Panc1 (cell line): ENCODE results near the gene POSTN. TPM values are rescaled to one million over a fixed set of nuclear protein-coding genes. Genes with fewer than 3 reads are reported as not detected.

Experiments used
- ATAC-seq: fragments of 200-7000 bp; cut with Tn5 transposase; 2 replicates; pipeline ENCODE4 v1.9.1; 2020; ENCODE audit warnings: mild to moderate bottlenecking, moderate library complexity
- BruUV-seq: library from RNA; stranded (reverse); fragments of 400-500 nt; replicated peaks from 2 replicates; lab custom pipeline; 2021; lab: Mats Ljungman, UMichigan
- CTCF ChIA-PET: fragments of 300-600 bp; sonication (Branson Sonifier 250); formaldehyde crosslinking; loops from one replicate; lab custom pipeline; 2022; ENCODE audit warnings: antibody characterized with exemption; lab: Charles Lee
- POLR2A ChIA-PET: fragments of 300-600 bp; sonication (Branson Sonifier 250); formaldehyde crosslinking; loops from one replicate; lab custom pipeline; 2022; ENCODE audit warnings: antibody characterized with exemption; lab: Charles Lee
- DNase-seq: peaks from one replicate; pipeline ENCODE4 v3.0.0-alpha.2; 2010; ENCODE audit warnings: low read depth, low spot score
- H3K27ac ChIP-seq: 2 replicates; pipeline ENCODE4 v1.5.1; 2011; ENCODE audit warnings: mild to moderate bottlenecking, low read length, inconsistent platforms
- H3K27me3 ChIP-seq: fragments of 200-500 bp; sonication (Bioruptor generic); 2 replicates; pipeline ENCODE4 v1.6.0; 2014; ENCODE audit warnings: low read length, inconsistent platforms; ENCODE audit not compliant: control insufficient read depth, insufficient read depth
- H3K36me3 ChIP-seq: fragments of 200-500 bp; sonication (Bioruptor generic); 2 replicates; pipeline ENCODE4 v1.5.1; 2014; ENCODE audit warnings: inconsistent platforms, mild to moderate bottlenecking, low read length, moderate library complexity; ENCODE audit not compliant: control insufficient read depth, insufficient read depth
- H3K4me1 ChIP-seq: 2 replicates; pipeline ENCODE4 v1.5.1; 2011; ENCODE audit warnings: inconsistent platforms, mild to moderate bottlenecking, low read length, moderate library complexity; ENCODE audit not compliant: control insufficient read depth, insufficient read depth
- H3K4me3 ChIP-seq, 2 experiments: 2 replicates each; pipeline ENCODE4 v1.5.1; 2011 to 2012; ENCODE audit warnings: low read depth in 2 of 2, low read length in 2 of 2, mild to moderate bottlenecking in 2 of 2, inconsistent platforms in 1 of 2, moderate library complexity in 1 of 2
- H3K9me3 ChIP-seq: fragments of 200-500 bp; sonication (Bioruptor generic); 2 replicates; pipeline ENCODE4 v1.5.1; 2014; ENCODE audit warnings: low read depth, mild to moderate bottlenecking, inconsistent platforms, low read length, moderate library complexity; ENCODE audit not compliant: control insufficient read depth, insufficient read depth
- CTCF ChIP-seq: fragments of 450-650 bp; IDR thresholded peaks from 2 replicates; pipeline ENCODE4 v1.5.1; 2017; ENCODE audit warnings: mild to moderate bottlenecking
- POLR2AphosphoS5 ChIP-seq: IDR thresholded peaks from 2 replicates; pipeline ENCODE4 v1.6.1; 2012; ENCODE audit warnings: mild to moderate bottlenecking, low read depth, low read length, moderate library complexity
- REST ChIP-seq, 2 experiments: IDR thresholded peaks; 2 replicates each; pipeline ENCODE4 v1.6.1; 2011 to 2012; ENCODE audit warnings: low read depth in 2 of 2, control low read depth in 1 of 2, low read length in 1 of 2, mild to moderate bottlenecking in 1 of 2, moderate library complexity in 1 of 2; ENCODE audit not compliant: insufficient read depth in 1 of 2
- SIN3A ChIP-seq: IDR thresholded peaks from 2 replicates; pipeline ENCODE4 v1.6.1; 2012; ENCODE audit warnings: low read depth, mild to moderate bottlenecking, low read length, moderate library complexity, borderline replicate concordance; ENCODE audit not compliant: insufficient read depth
- TCF7L2 ChIP-seq: IDR thresholded peaks from 2 replicates; pipeline ENCODE4 v1.6.1; 2011; ENCODE audit warnings: mild to moderate bottlenecking, low read depth, low read length, inconsistent platforms
- in situ Hi-C: cut with HindIII; loops from 2 replicates; pipeline ENCODE4 v1.10.0; 2016; ENCODE audit warnings: low sequenced_read_pairs, low pct_unique_long_range_greater_than_20kb
- intact Hi-C: fragments of 100-400 bp; cut with micrococcal nuclease; formaldehyde crosslinking; loops from one replicate; pipeline ENCODE4 v1.10.0; 2022; ENCODE audit not compliant: unreplicated experiment
- total RNA-seq: library from RNA; stranded (reverse); gene quantifications from one replicate; pipeline ENCODE4 v1.2.1, GENCODE V29; 2021; ENCODE audit not compliant: unreplicated experiment

POSTN gene
- total RNA-seq, 1 experiment from 2014 or later, result 0.08 TPM

- DNase-seq (no peak), ATAC-seq (no peak)
- POLR2A ChIA-PET, result no interaction called here
- CTCF ChIA-PET, result no interaction called here
- BruUV-seq, result no TSS peak
- no peak overlapping the region for H3K4me3 ChIP-seq
- intact Hi-C loops, result no loop called here
- TF ChIP-seq TCF7L2 (no peak), SIN3A (no peak), CTCF (no peak), POLR2AphosphoS5 (no peak), REST (IDR thresholded peaks at IDR 0.05; ENCODE audit: insufficient read depth in 1 of 2, low read depth in 2 of 2, low read length in 1 of 2) (no peak)
- no peaks in the 10 kb centered on the region for H3K9me3 ChIP-seq
- no peaks in the 10 kb centered on the region for H3K36me3 ChIP-seq
- no peak overlapping the region for H3K27ac ChIP-seq
- H3K4me1 ChIP-seq, result no peaks in the 10 kb centered on the region
- in situ Hi-C loops, result no loop called here
- no peaks in the 10 kb centered on the region for H3K27me3 ChIP-seq
Measured at GRCh38 chr13:37526710-37527473, 71.7 kb downstream of the POSTN start.

- Histone ChIP-seq H3K4me1 (no peaks in the 10 kb centered on the region), H3K27me3 (no peaks in the 10 kb centered on the region), H3K27ac (no peak overlapping the region), H3K9me3 (no peaks in the 10 kb centered on the region), H3K4me3 (no peak overlapping the region), H3K36me3 (no peaks in the 10 kb centered on the region)
- no TSS peak for BruUV-seq
- intact Hi-C loops, result no loop called here
- TF ChIP-seq SIN3A (no peak), TCF7L2 (no peak), POLR2AphosphoS5 (no peak), CTCF (no peak), REST (IDR thresholded peaks at IDR 0.05; ENCODE audit: insufficient read depth in 1 of 2, low read depth in 2 of 2, low read length in 1 of 2) (no peak)
- in situ Hi-C loops, result no loop called here
- no peak for ATAC-seq
- ChIA-PET CTCF (no interaction called here), POLR2A (no interaction called here)
- DNase-seq, result no peak
Measured at GRCh38 chr13:37515226-37515625, 83.3 kb downstream of the POSTN start.
